GM18505 (cell line): Measurements from ENCODE around the gene GNA14.
"Not testable (repeated sequence)": the region's sequence is repeated elsewhere in the genome, so short reads cannot be mapped to it uniquely, and the experiment has no call there.

Experiments used
- ATAC-seq: cut with Tn5 transposase; IDR thresholded peaks from one replicate; pipeline ENCODE4 v1.9.1; 2021; ENCODE audit not compliant: unreplicated experiment
- POLR2A ChIP-seq: IDR thresholded peaks from 4 replicates; pipeline ENCODE4 v1.6.1; 2011; ENCODE audit warnings: borderline replicate concordance; ENCODE audit not compliant: insufficient read depth, insufficient read length; ENCODE audit errors: extremely low read depth

Gene GNA14

GRCh38 chr9:77449240-77450084 lies 198.7 kb downstream of the GNA14 start:
- no peak for TF ChIP-seq POLR2A
- ATAC-seq = no peak

- ATAC-seq = no peak
- no peak for TF ChIP-seq POLR2A
These were observed 200.5 kb downstream of the GNA14 start for GRCh38 chr9:77447646-77448045.

- TF ChIP-seq POLR2A = no peak
These were observed 205.7 kb downstream of the GNA14 start for GRCh38 chr9:77442436-77442835.

GRCh38 chr9:77441124-77441523 lies 207.0 kb downstream of the GNA14 start:
- ATAC-seq = not testable (repeated sequence)

More at GRCh38 chr9:77442436-77442835, 205.7 kb downstream of the GNA14 start:
- no peak for ATAC-seq

DNA sequence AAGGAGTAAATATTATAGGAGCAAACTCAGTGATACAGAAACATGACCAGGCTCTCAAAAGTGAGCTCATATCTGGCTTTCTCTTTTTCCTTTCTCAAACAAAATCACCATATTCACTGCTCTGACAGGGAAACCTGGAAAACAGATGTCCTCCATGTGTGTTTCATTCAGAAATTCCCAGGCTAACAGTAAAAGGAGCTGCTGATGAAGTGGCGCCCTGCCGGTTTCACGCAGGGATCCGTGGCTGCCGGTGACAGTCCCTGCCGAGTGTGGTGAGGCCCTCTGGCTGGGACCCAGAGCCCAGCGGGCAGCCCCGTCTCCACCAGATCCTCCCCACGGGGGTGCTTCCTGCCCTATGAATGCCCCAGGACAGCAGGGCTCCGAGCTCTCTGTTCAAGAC lies 208.1 kb downstream of the GNA14 start:
- no peak for ATAC-seq
- no peak for TF ChIP-seq POLR2A

DNA sequence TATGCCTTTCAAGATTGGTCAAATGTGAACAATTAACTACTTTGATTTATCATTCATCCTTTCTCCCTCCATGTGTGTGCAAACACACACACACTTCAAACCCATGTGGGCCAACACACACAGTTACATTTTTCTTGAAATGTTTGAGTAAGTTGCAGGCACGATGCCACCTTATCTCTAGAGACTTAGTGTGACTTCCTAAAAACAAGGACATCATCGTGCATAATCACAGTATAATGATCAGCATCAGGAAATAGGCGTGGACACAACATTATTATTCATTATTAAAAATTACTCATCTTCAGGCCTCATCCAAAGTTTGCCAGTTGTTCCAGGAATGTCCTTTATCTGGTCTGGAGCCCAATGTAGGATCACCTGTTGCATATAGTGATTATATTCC lies 209.5 kb downstream of the GNA14 start:
- no peak for TF ChIP-seq POLR2A

DNA sequence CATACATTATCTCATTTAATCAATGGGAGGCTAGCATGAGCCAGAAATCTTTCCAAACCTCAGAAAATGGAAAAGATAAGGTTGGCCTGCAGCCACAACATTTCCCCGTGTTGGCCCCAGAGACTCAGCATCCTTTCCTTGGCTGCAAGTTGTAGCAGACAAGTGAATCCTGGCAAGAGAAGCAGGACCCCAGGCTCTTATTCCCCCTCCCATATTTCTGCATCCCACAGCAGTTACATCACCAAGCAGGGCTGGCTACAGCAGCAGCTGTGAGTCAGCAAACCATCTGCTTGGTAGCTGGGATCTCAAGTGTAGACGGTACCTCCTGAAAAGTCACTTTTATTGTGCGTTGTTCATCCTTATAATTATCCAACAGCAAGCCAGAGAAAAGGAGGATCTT lies 212.4 kb downstream of the GNA14 start:
- no peak for ATAC-seq
- no peak for TF ChIP-seq POLR2A

More for the DNA sequence above, 209.5 kb downstream of the GNA14 start:
- ATAC-seq = no peak

- ATAC-seq = no peak
- no peak for TF ChIP-seq POLR2A
These were observed 212.8 kb downstream of the GNA14 start for GRCh38 chr9:77435277-77435676.

- peak; percentile 91 for ATAC-seq
- no peak for TF ChIP-seq POLR2A
These were observed 214.3 kb downstream of the GNA14 start for GRCh38 chr9:77433675-77434445.

DNA sequence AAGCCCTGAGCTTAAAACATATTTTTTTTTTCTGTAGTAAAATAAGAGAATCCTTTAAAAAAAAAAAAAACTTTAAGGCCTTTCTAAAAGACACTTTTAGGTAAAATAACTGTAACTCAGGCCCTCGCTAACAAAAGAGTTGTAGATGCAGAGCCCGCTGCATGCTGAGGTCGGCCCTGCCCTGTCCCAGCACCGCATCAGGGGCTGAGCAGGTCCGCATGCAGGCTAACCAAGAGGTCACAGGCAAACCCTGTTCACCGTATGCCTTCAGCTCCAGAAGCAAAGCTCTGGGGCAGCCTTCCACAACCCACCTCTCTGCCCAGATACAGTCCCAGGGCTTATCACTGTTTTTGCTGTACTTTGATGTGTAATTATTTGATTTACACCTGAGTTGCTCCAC lies 216.1 kb downstream of the GNA14 start:
- no peak for ATAC-seq
- TF ChIP-seq POLR2A = no peak

DNA sequence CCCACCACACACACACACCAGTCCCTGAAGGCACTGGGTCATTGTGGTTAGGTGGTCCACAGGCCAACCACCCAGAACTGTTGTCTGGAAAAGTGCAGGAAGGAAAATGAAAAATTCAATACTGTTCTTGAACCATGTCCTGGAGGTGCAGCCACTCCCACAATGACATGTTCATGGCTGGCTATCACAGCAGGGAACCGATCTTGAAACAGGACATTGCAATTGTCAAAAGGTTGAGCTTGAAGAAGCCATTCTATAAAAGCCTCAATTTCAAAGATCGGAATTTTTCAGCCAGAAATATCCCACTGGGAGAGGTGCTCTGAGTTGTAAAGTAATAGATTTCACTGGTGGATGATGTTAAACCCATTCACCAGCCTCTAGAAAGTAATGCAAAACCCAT lies 218.2 kb downstream of the GNA14 start:
- no peak for ATAC-seq
- TF ChIP-seq POLR2A = no peak

DNA sequence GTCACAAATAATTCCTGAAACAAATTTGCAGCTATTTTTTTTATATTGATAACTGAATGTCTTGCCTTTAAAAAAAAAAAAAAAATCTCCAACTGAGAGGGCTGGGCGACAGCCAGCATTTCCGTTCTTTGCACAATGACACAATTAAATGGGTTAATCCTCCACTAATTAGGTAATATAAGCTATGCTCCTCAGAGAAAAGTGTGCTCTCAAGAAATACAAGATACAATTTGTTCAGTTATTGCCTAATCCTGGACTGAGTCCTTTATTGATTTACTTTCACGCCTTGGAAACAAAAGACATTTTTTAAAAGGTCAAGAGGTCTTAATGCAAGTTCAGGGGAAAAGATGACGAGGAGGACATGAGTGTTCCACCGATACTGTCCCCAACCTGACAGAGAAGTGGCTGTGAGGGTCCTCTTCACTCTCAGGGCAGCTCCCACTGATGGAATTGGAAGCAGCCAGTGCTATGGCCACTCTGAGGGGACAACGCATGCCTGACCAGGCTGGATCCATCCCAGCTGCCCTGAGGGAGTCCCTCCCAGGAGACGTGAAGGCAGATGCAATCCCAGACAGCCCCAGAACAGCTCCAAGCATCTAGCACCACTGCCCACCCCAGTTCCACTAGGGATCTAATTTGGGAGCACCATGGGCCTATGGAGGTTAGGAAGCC lies 220.7 kb downstream of the GNA14 start:
- TF ChIP-seq POLR2A = no peak
- ATAC-seq = no peak

GRCh38 chr9:77426712-77427111 lies 221.4 kb downstream of the GNA14 start:
- ATAC-seq = no peak
- TF ChIP-seq POLR2A = no peak

DNA sequence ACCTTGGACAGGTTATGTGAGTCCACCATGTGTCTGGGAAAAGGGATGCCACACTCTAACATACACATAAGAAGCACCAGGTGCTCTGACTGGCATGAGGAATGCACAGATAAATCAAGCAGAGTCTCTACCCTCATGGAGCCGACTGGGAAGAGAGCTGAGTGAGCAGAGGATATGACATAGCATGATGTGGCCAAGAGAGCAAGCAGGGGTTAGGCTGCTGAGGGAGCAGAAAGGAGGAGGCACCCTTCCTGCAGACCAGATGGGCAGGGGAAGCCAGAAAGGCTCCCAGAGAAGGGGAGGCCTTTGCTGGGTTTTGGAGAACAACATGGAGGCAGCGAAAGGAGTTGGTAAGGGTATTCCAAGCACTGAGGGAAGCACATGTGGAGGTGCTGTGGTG lies 223.1 kb downstream of the GNA14 start:
- no peak for ATAC-seq
- no peak for TF ChIP-seq POLR2A

DNA sequence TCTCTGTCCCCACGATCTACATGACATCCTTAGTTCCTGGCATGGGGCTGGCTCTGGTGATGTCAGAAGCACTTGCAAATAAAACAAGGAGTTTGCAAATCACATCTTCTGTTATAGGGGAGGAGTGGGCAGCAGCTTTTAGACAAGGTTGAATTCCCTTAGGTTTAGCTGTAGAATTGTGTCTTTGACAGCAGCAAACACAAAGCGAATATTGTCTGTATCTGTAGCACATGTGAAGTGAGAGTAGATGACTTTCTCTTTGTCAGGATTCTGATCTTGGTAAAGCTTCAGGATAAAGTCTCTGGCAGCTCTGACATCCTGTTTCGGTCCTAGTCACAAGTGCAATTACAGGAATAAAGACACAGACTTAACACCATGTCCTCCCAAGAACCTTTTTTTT lies 224.3 kb downstream of the GNA14 start:
- no peak for TF ChIP-seq POLR2A
- ATAC-seq = no peak
